Transverse colon (tissue), 4 donors: ENCODE results near the gene HHLA2. TPM values are rescaled to one million over a fixed set of nuclear protein-coding genes. Genes with fewer than 3 reads are reported as not detected.

Experiments used
- DNase-seq: peaks from one replicate; pipeline ENCODE4 v3.0.0-alpha.2; 2019
- H3K27ac ChIP-seq, 4 donors: fragments of 200-600 bp; sonication (generic); 2 replicates each; pipeline ENCODE4 v1.5.1; 2016 to 2018; ENCODE audit warnings: inconsistent platforms in 4 of 4
- H3K27me3 ChIP-seq: fragments of 200-600 bp; sonication (generic); 2 replicates; pipeline ENCODE4 v1.5.1; 2017; ENCODE audit warnings: inconsistent platforms
- H3K36me3 ChIP-seq, 4 donors: fragments of 200-600 bp; sonication (generic); 2 replicates each; pipeline ENCODE4 v1.5.1; 2017 to 2019; ENCODE audit warnings: inconsistent platforms in 4 of 4
- H3K4me1 ChIP-seq, 4 donors: fragments of 200-600 bp; sonication (generic); 2 replicates each; pipeline ENCODE4 v1.5.1; 2017 to 2020; ENCODE audit warnings: inconsistent platforms in 4 of 4
- H3K4me3 ChIP-seq, 4 donors: fragments of 200-600 bp; sonication (generic); 1 replicate in 1 of 4; 2 replicates in 3 of 4; pipeline versions ENCODE4 v1.5.1 to v1.6.1; 2017 to 2019; ENCODE audit warnings: inconsistent platforms in 4 of 4
- H3K9me3 ChIP-seq, 2 donors: fragments of 200-600 bp; sonication (generic); 2 replicates each; pipeline ENCODE4 v1.5.1; 2017 to 2019; ENCODE audit warnings: inconsistent platforms in 2 of 2
- CTCF ChIP-seq, 5 experiments: fragments of 200-600 bp in 3 of 5; fragments of 450-650 bp in 2 of 5; sonication (generic) in 3 of 5; IDR thresholded peaks; 1 replicate in 2 of 5; 2 replicates in 3 of 5; pipeline ENCODE4 v1.5.1; 2016 to 2017; ENCODE audit warnings: antibody characterized with exemption in 5 of 5, inconsistent platforms in 3 of 5, mild to moderate bottlenecking in 2 of 5, moderate library complexity in 1 of 5
- EP300 ChIP-seq: sonication (generic); formaldehyde crosslinking; IDR thresholded peaks from one replicate; pipeline ENCODE4 v1.6.1; 2017; ENCODE audit warnings: antibody characterized with exemption, low read depth
- POLR2A ChIP-seq: fragments of 450-650 bp; IDR thresholded peaks from one replicate; pipeline ENCODE4 v1.6.1; 2016; ENCODE audit warnings: antibody characterized with exemption, mild to moderate bottlenecking, moderate library complexity
- POLR2AphosphoS5 ChIP-seq, 3 donors: sonication (generic); formaldehyde crosslinking; IDR thresholded peaks; one replicate each; pipeline ENCODE4 v1.6.1; 2016; ENCODE audit warnings: antibody characterized with exemption in 3 of 3
- WGBS, 2 donors: methylation state at CpG; one replicate each; pipeline ENCODE4 v1.1.5; 2018; ENCODE audit warnings: low coverage in 1 of 2; 5-methylcytosine and 5-hydroxymethylcytosine counted together
- in situ Hi-C, 4 donors: fragments of 200-750 bp; cut with MboI; loops; one replicate each; pipeline versions ENCODE4 v1.15.0 to v1.15.1; 2017; ENCODE audit warnings: low sequenced_read_pairs in 3 of 4, low pct_ligation_motif_present in 1 of 4, low pct_unique_long_range_greater_than_20kb in 1 of 4
- intact Hi-C: fragments of 100-400 bp; cut with DNase I; formaldehyde crosslinking; loops from one replicate; pipeline ENCODE4 v1.15.1; 2023; ENCODE audit warnings: low total_unique reads
- total RNA-seq, 4 donors: library from RNA; depleted of rRNA; stranded (reverse); fragments of >200 nt; gene quantifications; one replicate each; pipeline ENCODE4 v1.1.0, GENCODE V29; 2016

Gene HHLA2
- total RNA-seq, 4 donors from 2014 or later = 26.7 to 226 (median 204) TPM

DNA sequence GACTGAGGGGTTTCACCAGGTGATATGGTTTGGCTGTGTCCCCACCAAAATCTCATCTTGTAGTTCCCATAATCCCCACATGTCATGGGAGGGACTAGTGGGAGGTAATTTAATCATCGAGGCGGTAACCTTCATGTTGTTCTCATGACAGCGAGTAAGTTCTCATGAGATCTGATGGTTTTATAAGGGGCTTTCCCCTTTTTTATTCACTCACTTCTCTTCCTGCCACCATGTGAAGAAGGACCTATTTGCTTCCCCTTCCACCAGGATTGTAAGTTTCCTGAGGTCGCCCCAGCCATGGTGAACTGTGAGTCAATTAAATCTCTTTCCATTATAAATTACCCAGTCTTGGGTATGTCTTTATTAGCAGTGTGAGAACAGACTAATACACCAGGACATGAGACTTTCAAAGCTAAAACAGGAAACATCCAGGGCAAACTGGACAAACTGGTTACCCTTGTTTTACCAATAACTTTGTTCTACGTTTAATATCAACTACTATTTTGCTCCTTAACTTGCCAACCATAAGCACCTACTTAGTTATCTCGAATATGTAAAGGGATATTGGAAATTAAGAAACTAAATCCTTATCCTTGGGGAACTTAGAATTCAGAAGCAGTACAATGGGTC is 115.9 kb downstream of the HHLA2 start:
- peaks cover 0 to 34% (median 5%) of the 10 kb centered on the region in 4 donors for H3K4me1 ChIP-seq
- in situ Hi-C loops (no loop called here), intact Hi-C loops (no loop called here)
- 50 to 80% methylated on average over 2 to 6 of the region's 6 CpGs for WGBS, 2 donors
- no peak overlapping the region for H3K4me3 ChIP-seq
- H3K27ac ChIP-seq = no peak overlapping the region
- H3K9me3 ChIP-seq = no peaks in the 10 kb centered on the region
- no peak for TF ChIP-seq POLR2A
- no peak for TF ChIP-seq CTCF (IDR thresholded peaks at IDR 0.05)
- H3K36me3 ChIP-seq = no peaks in the 10 kb centered on the region
- no peaks in the 10 kb centered on the region for H3K27me3 ChIP-seq
- no peak for DNase-seq

DNA sequence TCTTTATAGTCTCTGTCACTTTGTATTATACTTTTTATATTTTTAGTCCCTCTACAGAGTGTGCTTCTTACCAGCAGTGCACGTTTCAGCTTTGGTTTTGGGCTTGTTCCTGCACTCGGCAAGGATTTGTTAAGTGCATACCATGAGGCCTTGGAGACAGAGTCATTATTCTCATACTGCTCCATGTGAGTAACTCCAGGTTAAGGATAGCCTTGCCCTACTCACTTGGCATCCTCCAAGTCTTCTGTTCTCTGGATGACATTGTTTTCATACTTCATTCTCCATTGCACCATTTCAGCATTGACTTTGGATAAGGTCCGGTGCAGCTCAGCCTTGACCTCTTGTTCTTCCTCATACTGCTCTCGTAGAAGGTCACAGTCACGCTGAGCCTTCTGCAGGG is 117.7 kb downstream of the HHLA2 start:
- intact Hi-C loops (no loop called here), in situ Hi-C loops (no loop called here)
- H3K27me3 ChIP-seq = no peaks in the 10 kb centered on the region
- no peak for DNase-seq
- TF ChIP-seq POLR2AphosphoS5 (IDR thresholded peaks at IDR 0.05) = no peak
- TF ChIP-seq CTCF (IDR thresholded peaks at IDR 0.05) = no peak
- no peak for TF ChIP-seq POLR2A
- no peak for TF ChIP-seq EP300
- no peak overlapping the region for H3K4me3 ChIP-seq
- H3K27ac ChIP-seq = no peak overlapping the region
- 84 to 100% methylated on average over 1 to 5 of the region's 5 CpGs for WGBS, 2 donors
- H3K36me3 ChIP-seq = no peaks in the 10 kb centered on the region
- H3K4me1 ChIP-seq = peaks cover 0 to 17% (median 0%) of the 10 kb centered on the region in 4 donors
- H3K9me3 ChIP-seq = no peaks in the 10 kb centered on the region

DNA sequence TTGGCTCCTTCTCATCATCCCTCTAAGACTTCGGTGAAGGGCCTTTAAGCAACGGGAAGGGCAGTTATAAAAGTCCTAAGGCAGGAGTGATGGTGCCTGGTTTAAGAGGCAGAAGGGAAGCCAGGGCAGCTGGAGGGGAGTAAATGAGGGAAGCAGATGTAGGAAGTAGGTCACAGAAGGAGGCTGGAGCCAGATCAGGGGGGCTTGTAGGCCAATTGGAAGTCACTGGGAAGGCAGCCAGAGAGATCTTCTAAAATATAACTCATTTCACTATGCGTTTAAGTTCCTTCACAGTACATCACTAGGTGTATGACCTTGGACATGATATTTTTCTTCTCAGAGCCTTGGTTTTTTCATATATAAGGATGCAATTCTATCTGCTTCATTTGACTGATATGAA is 119.3 kb downstream of the HHLA2 start:
- Histone ChIP-seq H3K27ac (no peak overlapping the region), H3K9me3 (no peaks in the 10 kb centered on the region), H3K4me1 (peaks cover 0 to 10% (median 0%) of the 10 kb centered on the region in 4 donors), H3K36me3 (no peaks in the 10 kb centered on the region), H3K27me3 (no peaks in the 10 kb centered on the region), H3K4me3 (no peak overlapping the region)
- TF ChIP-seq CTCF (IDR thresholded peaks at IDR 0.05) = no peak
- no peak for TF ChIP-seq POLR2AphosphoS5 (IDR thresholded peaks at IDR 0.05)
- TF ChIP-seq POLR2A = no peak
- no peak for TF ChIP-seq EP300
- no peak for DNase-seq
- WGBS, 2 donors = 74% methylated on average over 3 of the region's 3 CpGs
- in situ Hi-C loops (no loop called here), intact Hi-C loops (no loop called here)

DNA sequence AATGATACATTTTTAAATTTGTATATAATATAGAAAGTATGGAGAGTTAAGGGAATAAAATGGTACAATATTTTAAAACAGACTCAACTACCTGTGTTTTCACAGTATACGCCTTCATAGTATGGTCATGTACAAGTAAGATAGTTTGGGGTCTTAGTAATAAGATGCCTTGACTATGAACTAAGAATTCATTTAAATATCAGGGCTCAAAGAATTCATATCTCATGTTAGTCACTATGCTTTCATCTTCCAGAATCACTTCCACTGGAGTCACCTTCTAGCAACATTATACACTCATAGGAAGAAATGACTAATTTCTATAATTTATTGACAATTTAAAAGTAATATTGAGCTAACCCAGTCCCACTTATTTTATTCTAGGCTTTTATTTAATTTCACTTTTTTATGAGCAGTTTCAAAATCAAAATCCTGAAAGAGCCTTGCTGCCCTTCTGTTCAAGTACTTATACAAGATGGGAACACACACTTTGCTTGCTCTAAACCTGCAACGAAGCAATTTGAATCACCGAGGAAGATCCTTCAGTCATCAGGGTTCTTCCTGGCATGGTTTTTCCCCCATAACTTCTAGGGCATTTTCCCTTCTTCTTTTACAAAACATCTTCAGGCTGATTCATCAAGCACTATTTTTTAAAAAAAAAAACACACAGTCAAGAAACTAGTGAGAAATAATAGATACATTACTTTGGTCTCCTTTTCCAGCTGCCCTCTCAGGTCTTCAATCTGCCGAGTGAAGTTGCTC is 119.9 kb downstream of the HHLA2 start:
- no peaks in the 10 kb centered on the region for H3K27me3 ChIP-seq
- no peak for DNase-seq
- 80 to 85% methylated on average over 4 of the region's 4 CpGs for WGBS, 2 donors
- intact Hi-C loops = no loop called here
- no peaks in the 10 kb centered on the region for H3K36me3 ChIP-seq
- no peak for TF ChIP-seq CTCF (IDR thresholded peaks at IDR 0.05)
- no peak for TF ChIP-seq POLR2AphosphoS5 (IDR thresholded peaks at IDR 0.05)
- TF ChIP-seq POLR2A = no peak
- no peak for TF ChIP-seq EP300
- peaks cover 0 to 10% (median 0%) of the 10 kb centered on the region in 4 donors for H3K4me1 ChIP-seq
- H3K4me3 ChIP-seq = no peak overlapping the region
- in situ Hi-C loops = no loop called here
- H3K27ac ChIP-seq = no peak overlapping the region
- no peaks in the 10 kb centered on the region for H3K9me3 ChIP-seq
